ENCODE measurements around the gene OR2T35. TPM values are rescaled to one million over a fixed set of nuclear protein-coding genes. Genes with fewer than 3 reads are reported as not detected.
"Not testable (repeated sequence)": the region's sequence is repeated elsewhere in the genome, so short reads cannot be mapped to it uniquely, and the experiment has no call there.

The OR2T35 gene
- not detected in 2 replicates for total RNA-seq

GRCh38 chr1:248645178-248645577 lies at the start of gene OR2T35:
Gene OR2T35 (minus strand): TSS chr1:248645278. CDS start chr1:248639258, 6,020 bp downstream.
- not testable (repeated sequence) for DNase-seq

GRCh38 chr1:248691567-248692155 lies 46.6 kb upstream of the OR2T35 start:
- DNase-seq, result no peak

GRCh38 chr1:248688527-248689298 lies 43.6 kb upstream of the OR2T35 start:
- no peak for DNase-seq

- DNase-seq, result no peak
These were observed 41.7 kb upstream of the OR2T35 start for GRCh38 chr1:248686815-248687214.

GRCh38 chr1:248681651-248682050 lies 36.6 kb upstream of the OR2T35 start:
- DNase-seq, result no peak

GRCh38 chr1:248670003-248670402 lies 24.9 kb upstream of the OR2T35 start:
- no peak for DNase-seq

GRCh38 chr1:248663453-248664328 lies 18.6 kb upstream of the OR2T35 start:
- DNase-seq, result not testable (repeated sequence)

GRCh38 chr1:248656797-248657196 lies 11.7 kb upstream of the OR2T35 start:
- not testable (repeated sequence) for DNase-seq

GRCh38 chr1:248655354-248655753 lies 10.3 kb upstream of the OR2T35 start, which contains the start of gene OR2T27:
Gene OR2T27 (minus strand): TSS chr1:248655528. CDS start chr1:248650884, 4,644 bp downstream.
- not testable (repeated sequence) for DNase-seq

- DNase-seq, result not testable (repeated sequence)
These were observed 3.9 kb upstream of the OR2T35 start for GRCh38 chr1:248648770-248649536.

- DNase-seq, result not testable (repeated sequence)
These were observed 2.0 kb downstream of the OR2T35 start for GRCh38 chr1:248642971-248643651.

- DNase-seq, result not testable (repeated sequence)
These were observed 3.5 kb downstream of the OR2T35 start for GRCh38 chr1:248641583-248641982.

- not testable (repeated sequence) for DNase-seq
These were observed 4.2 kb downstream of the OR2T35 start for GRCh38 chr1:248640906-248641305.

GRCh38 chr1:248639652-248640051 lies 5.4 kb downstream of the OR2T35 start:
- DNase-seq, result not testable (repeated sequence)

GRCh38 chr1:248636612-248637011 lies 8.5 kb downstream of the OR2T35 start:
- not testable (repeated sequence) for DNase-seq

GRCh38 chr1:248634991-248635390 lies 10.1 kb downstream of the OR2T35 start, which contains the start of gene OR2T11:
Gene OR2T11 (minus strand): TSS chr1:248635091. CDS start chr1:248627128, 7,963 bp downstream.
- DNase-seq, result not testable (repeated sequence)

GRCh38 chr1:248631354-248632008 lies 13.6 kb downstream of the OR2T35 start:
- DNase-seq, result no peak

- no peak for DNase-seq
These were observed 14.5 kb downstream of the OR2T35 start for GRCh38 chr1:248630551-248630950.

- DNase-seq, result no peak
These were observed 16.9 kb downstream of the OR2T35 start for GRCh38 chr1:248627971-248628844.

GRCh38 chr1:248625971-248626370 lies 19.1 kb downstream of the OR2T35 start:
- no peak for DNase-seq

All from dermis blood vessel endothelial cell (primary cell).